ENCODE data around the gene TMEM100.
A peak's percentile ranks its signal among the peaks of the same experiment; 100 is the strongest.

Gene TMEM100

DNA sequence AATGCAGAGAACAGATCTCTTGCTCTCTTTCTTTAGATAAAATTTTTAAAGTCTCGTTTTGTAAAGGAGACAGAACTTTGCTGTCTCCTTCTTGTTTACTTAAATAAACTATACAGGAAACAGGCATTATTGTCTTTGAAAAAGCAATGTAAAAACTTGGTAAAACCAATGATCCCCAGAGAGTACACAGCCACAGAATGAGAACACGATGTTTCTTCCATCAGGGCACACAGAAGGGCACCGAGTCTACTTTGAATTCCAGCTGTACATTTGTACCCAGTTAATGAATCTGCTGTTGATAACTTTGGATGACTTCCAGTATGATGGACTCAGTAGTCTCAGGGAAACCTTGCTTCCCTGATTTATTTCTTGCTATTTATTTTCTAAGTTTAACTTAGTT lies 8.1 kb upstream of the TMEM100 start:
- peak overlapping the region; percentile 38 for H2AFZ ChIP-seq (ENCODE audit: low read length, unreplicated experiment)
- peak overlapping the region; percentile 58 for H3K4me3 ChIP-seq (ENCODE audit: low read depth, low read length)
- peak overlapping the region; percentile 96 for H3K27ac ChIP-seq (ENCODE audit: low read depth, low read length)
- peaks cover 98% of the 10 kb centered on the region for H3K4me1 ChIP-seq (ENCODE audit: control insufficient read depth, insufficient read depth, low read length, unreplicated experiment)
- no peaks in the 10 kb centered on the region for H3K36me3 ChIP-seq (ENCODE audit: insufficient read depth, low read length)
- H3K27me3 ChIP-seq (ENCODE audit: insufficient read depth, low read length) = no peaks in the 10 kb centered on the region
- no peaks in the 10 kb centered on the region for H3K79me2 ChIP-seq (ENCODE audit: control insufficient read depth, insufficient read depth, low read length, unreplicated experiment)

DNA sequence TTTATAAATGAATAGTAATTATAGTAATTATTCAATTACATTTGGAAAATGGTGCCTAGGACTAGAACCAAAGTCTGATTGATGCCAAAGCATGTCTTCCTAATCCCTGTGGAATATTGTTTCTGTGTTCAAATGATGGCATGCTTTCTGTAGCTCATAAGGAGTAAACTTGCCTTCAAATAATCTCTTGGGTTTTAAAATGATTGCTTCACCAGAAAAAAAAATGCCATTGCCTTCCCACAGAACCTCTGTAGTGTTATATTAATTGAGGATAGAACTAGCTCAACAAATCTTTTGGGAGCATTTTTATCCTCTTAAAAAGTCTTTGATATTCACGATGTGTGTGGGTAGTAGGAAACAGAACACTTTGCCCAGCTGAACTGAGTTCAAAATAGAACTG lies 7.7 kb upstream of the TMEM100 start:
- Histone ChIP-seq H3K79me2 (ENCODE audit: control insufficient read depth, insufficient read depth, low read length, unreplicated experiment) (no peaks in the 10 kb centered on the region), H3K27ac (ENCODE audit: low read depth, low read length) (peak overlapping the region; percentile 96), H2AFZ (ENCODE audit: low read length, unreplicated experiment) (peak overlapping the region; percentile 38), H3K4me3 (ENCODE audit: low read depth, low read length) (peak overlapping the region; percentile 58), H3K36me3 (ENCODE audit: insufficient read depth, low read length) (no peaks in the 10 kb centered on the region), H3K4me1 (ENCODE audit: control insufficient read depth, insufficient read depth, low read length, unreplicated experiment) (peaks cover 98% of the 10 kb centered on the region), H3K27me3 (ENCODE audit: insufficient read depth, low read length) (no peaks in the 10 kb centered on the region)

DNA sequence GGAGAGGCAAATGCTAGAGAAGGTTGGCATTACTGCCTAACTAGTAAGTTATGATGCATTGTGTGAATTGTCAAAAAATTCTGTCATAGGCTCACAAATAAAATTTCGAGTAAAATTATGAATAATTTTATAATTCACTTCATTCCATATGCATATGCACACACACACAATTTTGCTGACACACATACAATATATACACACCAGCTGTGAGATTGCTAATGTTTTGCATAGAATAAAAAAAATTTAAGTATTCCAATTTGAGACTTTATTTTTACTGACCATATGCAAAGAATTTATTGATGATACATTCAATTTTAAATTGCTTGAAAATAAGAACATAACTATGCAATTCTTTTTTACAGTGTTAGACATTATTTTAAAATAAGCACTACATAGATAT lies 6.8 kb upstream of the TMEM100 start:
- Histone ChIP-seq H3K27ac (ENCODE audit: low read depth, low read length) (peak overlapping the region; percentile 96), H3K79me2 (ENCODE audit: control insufficient read depth, insufficient read depth, low read length, unreplicated experiment) (no peaks in the 10 kb centered on the region), H3K4me3 (ENCODE audit: low read depth, low read length) (no peak overlapping the region; the same call in 1 of the 2 replicates), H2AFZ (ENCODE audit: low read length, unreplicated experiment) (no peak overlapping the region), H3K4me1 (ENCODE audit: control insufficient read depth, insufficient read depth, low read length, unreplicated experiment) (peaks cover 96% of the 10 kb centered on the region), H3K27me3 (ENCODE audit: insufficient read depth, low read length) (no peaks in the 10 kb centered on the region), H3K36me3 (ENCODE audit: insufficient read depth, low read length) (no peaks in the 10 kb centered on the region)

DNA sequence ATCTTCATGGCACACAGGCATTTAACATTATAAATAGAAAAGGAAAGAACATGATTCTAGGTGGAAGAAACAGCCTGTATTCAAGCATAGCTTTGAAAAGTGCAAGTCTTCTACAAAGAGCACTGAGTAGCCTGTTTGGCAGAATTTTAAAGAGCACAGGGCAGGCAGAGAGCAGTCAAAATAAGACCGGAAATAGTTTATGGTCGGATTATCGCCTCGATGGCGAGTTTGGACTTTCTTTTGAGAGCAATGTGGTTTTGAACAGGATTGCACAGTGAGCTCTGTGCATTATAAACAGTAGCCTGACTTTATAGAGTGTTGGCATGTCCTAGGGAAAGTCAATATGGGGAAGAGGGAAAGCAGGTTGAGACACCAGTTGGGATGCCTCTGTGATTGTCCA lies 6.2 kb upstream of the TMEM100 start:
- Histone ChIP-seq H3K36me3 (ENCODE audit: insufficient read depth, low read length) (no peaks in the 10 kb centered on the region), H3K27me3 (ENCODE audit: insufficient read depth, low read length) (no peaks in the 10 kb centered on the region), H3K27ac (ENCODE audit: low read depth, low read length) (peak overlapping the region; percentile 96), H2AFZ (ENCODE audit: low read length, unreplicated experiment) (peak overlapping the region; percentile 24), H3K79me2 (ENCODE audit: control insufficient read depth, insufficient read depth, low read length, unreplicated experiment) (peaks cover 3% of the 10 kb centered on the region), H3K4me3 (ENCODE audit: low read depth, low read length) (no peak overlapping the region), H3K4me1 (ENCODE audit: control insufficient read depth, insufficient read depth, low read length, unreplicated experiment) (peaks cover 96% of the 10 kb centered on the region)

DNA sequence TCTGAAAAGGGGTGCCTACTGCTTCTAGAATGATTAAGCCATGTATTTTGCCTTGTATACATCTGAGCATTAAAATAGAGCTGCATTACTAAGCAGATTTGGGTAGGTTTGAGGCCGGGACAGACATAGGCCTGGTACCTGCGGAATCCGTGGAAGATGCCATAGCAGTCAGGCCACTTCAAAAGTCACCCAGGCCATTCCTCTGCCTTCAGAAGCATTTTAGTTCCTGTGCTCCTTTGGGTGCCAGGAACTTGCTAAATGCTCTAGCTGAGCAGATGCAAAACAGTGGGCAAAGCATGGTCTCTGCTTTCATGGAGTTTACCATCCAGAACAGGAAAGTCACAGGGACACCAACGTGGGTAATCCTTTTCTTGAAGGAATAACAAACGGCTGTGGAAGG lies 5.7 kb upstream of the TMEM100 start:
- Histone ChIP-seq H3K4me3 (ENCODE audit: low read depth, low read length) (no peak overlapping the region), H3K27me3 (ENCODE audit: insufficient read depth, low read length) (no peaks in the 10 kb centered on the region), H3K36me3 (ENCODE audit: insufficient read depth, low read length) (no peaks in the 10 kb centered on the region), H3K79me2 (ENCODE audit: control insufficient read depth, insufficient read depth, low read length, unreplicated experiment) (peaks cover 4% of the 10 kb centered on the region), H2AFZ (ENCODE audit: low read length, unreplicated experiment) (peak overlapping the region; percentile 24), H3K27ac (ENCODE audit: low read depth, low read length) (peak overlapping the region; percentile 96), H3K4me1 (ENCODE audit: control insufficient read depth, insufficient read depth, low read length, unreplicated experiment) (peaks cover 96% of the 10 kb centered on the region)

DNA sequence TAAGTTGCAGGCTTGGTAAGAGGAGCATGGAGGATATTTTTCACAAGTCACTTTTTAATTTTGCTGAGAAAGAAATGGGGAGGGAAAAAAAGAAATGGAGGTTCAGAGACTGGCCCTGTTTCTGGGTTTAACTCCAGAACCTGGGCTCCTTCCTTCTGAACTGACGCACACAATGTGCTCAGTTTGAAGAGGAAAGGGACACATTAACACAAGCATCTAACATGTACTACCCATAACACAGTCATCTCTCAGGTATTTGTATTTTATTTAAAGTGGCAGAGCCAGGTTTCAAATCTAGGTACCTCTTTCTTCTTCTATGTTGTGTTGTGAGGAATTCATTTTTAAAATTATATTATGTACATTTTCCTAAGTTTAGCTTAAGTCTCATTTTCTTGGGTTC lies 5.3 kb upstream of the TMEM100 start:
- H3K4me1 ChIP-seq (ENCODE audit: control insufficient read depth, insufficient read depth, low read length, unreplicated experiment) = peaks cover 95% of the 10 kb centered on the region
- H3K27ac ChIP-seq (ENCODE audit: low read depth, low read length) = peak overlapping the region; percentile 96
- H2AFZ ChIP-seq (ENCODE audit: low read length, unreplicated experiment) = peak overlapping the region; percentile 53
- peak overlapping the region; percentile 48; the same call in 1 of the 2 replicates for H3K4me3 ChIP-seq (ENCODE audit: low read depth, low read length)
- H3K27me3 ChIP-seq (ENCODE audit: insufficient read depth, low read length) = no peaks in the 10 kb centered on the region
- no peaks in the 10 kb centered on the region for H3K36me3 ChIP-seq (ENCODE audit: insufficient read depth, low read length)
- H3K79me2 ChIP-seq (ENCODE audit: control insufficient read depth, insufficient read depth, low read length, unreplicated experiment) = peaks cover 4% of the 10 kb centered on the region

DNA sequence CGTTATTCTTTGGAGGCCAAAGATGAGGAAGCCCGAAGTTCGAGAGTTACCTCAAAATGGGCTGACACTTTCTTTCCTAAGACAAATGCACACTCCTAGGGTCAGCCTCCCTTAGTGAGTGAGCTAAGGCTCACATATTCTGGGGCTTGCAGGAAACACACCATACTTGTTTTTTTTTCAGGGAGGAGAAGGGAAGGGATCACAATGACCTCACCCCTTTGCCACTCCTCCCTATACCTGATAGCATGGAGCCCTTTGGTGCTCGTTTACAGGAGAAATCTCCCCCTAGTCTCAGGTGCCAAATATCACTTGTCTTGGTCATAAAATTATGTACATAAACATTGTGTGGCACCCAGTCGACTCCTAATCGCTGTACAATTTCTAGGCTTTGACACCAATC lies 4.6 kb upstream of the TMEM100 start:
- Histone ChIP-seq H2AFZ (ENCODE audit: low read length, unreplicated experiment) (peak overlapping the region; percentile 35), H3K4me1 (ENCODE audit: control insufficient read depth, insufficient read depth, low read length, unreplicated experiment) (peaks cover 90% of the 10 kb centered on the region), H3K27me3 (ENCODE audit: insufficient read depth, low read length) (no peaks in the 10 kb centered on the region), H3K36me3 (ENCODE audit: insufficient read depth, low read length) (no peaks in the 10 kb centered on the region), H3K79me2 (ENCODE audit: control insufficient read depth, insufficient read depth, low read length, unreplicated experiment) (peaks cover 4% of the 10 kb centered on the region), H3K4me3 (ENCODE audit: low read depth, low read length) (peak overlapping the region; percentile 54; the same call in 1 of the 2 replicates), H3K27ac (ENCODE audit: low read depth, low read length) (peak overlapping the region; percentile 96)

DNA sequence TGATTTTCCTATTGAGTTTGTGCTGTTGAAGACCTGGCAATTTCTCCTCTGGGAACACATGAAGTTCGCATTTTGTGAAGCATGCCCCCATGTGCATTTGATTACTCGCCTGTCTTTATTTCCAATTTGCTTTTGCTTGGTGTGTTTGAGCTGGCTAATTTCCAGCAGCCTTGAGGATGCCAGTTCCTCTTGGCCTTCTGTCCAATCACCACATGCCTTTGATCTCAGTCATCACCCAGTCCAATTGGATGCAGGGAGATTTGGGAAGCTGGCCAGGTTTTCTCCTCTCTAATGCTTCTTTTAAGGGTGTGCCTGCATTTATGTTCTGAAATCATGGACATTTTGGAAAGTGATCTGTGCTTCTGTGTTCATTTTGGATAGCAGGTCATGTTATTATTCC lies 3.8 kb upstream of the TMEM100 start:
- Histone ChIP-seq H3K4me1 (ENCODE audit: control insufficient read depth, insufficient read depth, low read length, unreplicated experiment) (peaks cover 89% of the 10 kb centered on the region), H3K4me3 (ENCODE audit: low read depth, low read length) (peak overlapping the region; percentile 54), H3K36me3 (ENCODE audit: insufficient read depth, low read length) (peaks cover under 1% of the 10 kb centered on the region; the same call in 1 of the 2 replicates), H3K79me2 (ENCODE audit: control insufficient read depth, insufficient read depth, low read length, unreplicated experiment) (peaks cover 7% of the 10 kb centered on the region), H2AFZ (ENCODE audit: low read length, unreplicated experiment) (peak overlapping the region; percentile 35), H3K27me3 (ENCODE audit: insufficient read depth, low read length) (no peaks in the 10 kb centered on the region), H3K27ac (ENCODE audit: low read depth, low read length) (peak overlapping the region; percentile 96)

DNA sequence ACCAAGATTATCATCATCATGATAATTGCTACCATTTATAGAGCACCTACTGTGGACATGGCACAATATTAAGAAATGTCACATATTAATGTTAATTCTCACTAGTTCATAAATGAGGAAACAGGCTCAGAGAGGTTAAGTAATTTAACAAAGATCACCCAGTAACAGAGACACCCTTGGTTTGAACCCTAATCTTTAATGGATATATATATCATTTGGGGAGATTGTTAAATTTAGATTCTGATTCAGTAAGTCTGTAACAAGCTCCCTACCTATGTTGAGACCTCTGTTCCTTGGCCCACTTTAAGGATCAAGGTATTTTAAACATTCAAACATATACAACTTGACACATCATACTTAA lies 804 bp upstream of the TMEM100 start:
- H3K36me3 ChIP-seq (ENCODE audit: insufficient read depth, low read length) = peaks cover 16% of the 10 kb centered on the region
- H3K79me2 ChIP-seq (ENCODE audit: control insufficient read depth, insufficient read depth, low read length, unreplicated experiment) = peaks cover 16% of the 10 kb centered on the region
- peak overlapping the region; percentile 79 for H3K27ac ChIP-seq (ENCODE audit: low read depth, low read length)
- H3K27me3 ChIP-seq (ENCODE audit: insufficient read depth, low read length) = no peaks in the 10 kb centered on the region
- peaks cover 66% of the 10 kb centered on the region for H3K4me1 ChIP-seq (ENCODE audit: control insufficient read depth, insufficient read depth, low read length, unreplicated experiment)
- H3K4me3 ChIP-seq (ENCODE audit: low read depth, low read length) = peak overlapping the region; percentile 84
- H2AFZ ChIP-seq (ENCODE audit: low read length, unreplicated experiment) = peak overlapping the region; percentile 73

DNA sequence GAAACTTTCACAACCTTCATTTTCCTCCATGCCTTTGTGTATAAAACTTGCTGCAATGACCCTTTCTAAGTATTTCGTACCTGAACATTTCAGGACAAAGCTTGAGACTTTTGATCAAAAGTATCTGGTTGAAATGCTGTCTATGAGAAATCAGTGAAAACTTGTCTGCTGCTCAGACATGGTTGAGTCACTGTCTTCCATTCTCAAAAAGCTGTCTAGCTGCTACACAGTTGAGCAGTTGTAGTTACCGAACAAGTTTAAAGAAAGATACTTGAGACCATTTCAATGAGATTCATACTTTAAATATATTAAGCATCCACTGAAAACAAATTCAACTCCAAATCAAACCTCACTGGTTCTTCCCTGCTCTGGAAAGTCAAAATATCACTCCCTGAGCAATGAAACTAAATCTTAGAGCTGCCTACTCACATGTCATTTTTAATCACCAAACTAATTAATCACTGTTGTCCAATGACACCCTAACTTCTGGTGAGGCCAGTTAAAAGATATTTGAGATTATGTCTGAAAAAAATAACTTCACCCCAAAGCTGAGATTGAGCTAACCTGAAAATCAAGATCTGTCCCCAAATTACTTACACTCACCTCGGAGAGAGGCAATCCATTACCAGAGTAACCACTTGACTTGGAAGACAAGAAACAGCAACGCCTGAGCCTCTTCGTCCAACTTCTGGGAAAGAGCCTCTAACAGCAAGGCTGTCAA lies 488 bp downstream of the TMEM100 start:
- Histone ChIP-seq H3K4me3 (ENCODE audit: low read depth, low read length) (peak overlapping the region; percentile 84), H3K27ac (ENCODE audit: low read depth, low read length) (peak overlapping the region; percentile 79), H3K79me2 (ENCODE audit: control insufficient read depth, insufficient read depth, low read length, unreplicated experiment) (peaks cover 16% of the 10 kb centered on the region), H3K36me3 (ENCODE audit: insufficient read depth, low read length) (peaks cover 16% of the 10 kb centered on the region), H2AFZ (ENCODE audit: low read length, unreplicated experiment) (peak overlapping the region; percentile 54), H3K27me3 (ENCODE audit: insufficient read depth, low read length) (no peaks in the 10 kb centered on the region), H3K4me1 (ENCODE audit: control insufficient read depth, insufficient read depth, low read length, unreplicated experiment) (peaks cover 53% of the 10 kb centered on the region)

Measured in ACC112 (cell line).